ENCODE measurements around the gene NSL1. TPM values are rescaled to one million over a fixed set of nuclear protein-coding genes. Genes with fewer than 3 reads are reported as not detected.
"Not testable (repeated sequence)": the region's sequence is repeated elsewhere in the genome, so short reads cannot be mapped to it uniquely, and the experiment has no call there.

NSL1 gene
- total RNA-seq: 27.0 TPM
- long read RNA-seq, transcript NSL1-202 (6 exons, 2,317 nt): major isoform, 15 of 22 reads
- long read RNA-seq, partial matches to known transcripts: 0 of 22 reads
- long read RNA-seq, other reads (novel, unspliced or antisense): 3 of 22 reads

- DNase-seq (ENCODE audit: low spot score): peak; percentile 96
- intact Hi-C loops (cut with DNase I): loop anchor here (5.0 kb wide), 3 partner anchors 65 to 185 kb away; partner anchors contain the start of genes ATF3 and FLVCR1
These were observed at the start of gene NSL1, which contains the start of gene TATDN3 for GRCh38 chr1:212791676-212792395. NSL1 (minus strand) TSS chr1:212791777; CDS start chr1:212791763, 14 bp downstream. TATDN3 (plus strand) TSS chr1:212791894; CDS start chr1:212791922, 28 bp downstream.

- intact Hi-C loops (cut with DNase I): no loop called here
- DNase-seq (ENCODE audit: low spot score): no peak
These were observed 46.6 kb upstream of the NSL1 start for GRCh38 chr1:212838145-212838544.

GRCh38 chr1:212833211-212834207, 41.9 kb upstream of the NSL1 start:
- intact Hi-C loops (cut with DNase I); DNase-seq (ENCODE audit: low spot score): not testable (repeated sequence)

- intact Hi-C loops (cut with DNase I): no loop called here
- DNase-seq (ENCODE audit: low spot score): no peak
These were observed 36.8 kb upstream of the NSL1 start for GRCh38 chr1:212828395-212828794.

- no peak for DNase-seq (ENCODE audit: low spot score)
- intact Hi-C loops (cut with DNase I): no loop called here
These were observed 36.3 kb upstream of the NSL1 start for GRCh38 chr1:212827831-212828278.

- DNase-seq (ENCODE audit: low spot score): no peak
- intact Hi-C loops (cut with DNase I): no loop called here
These were observed 35.7 kb upstream of the NSL1 start for GRCh38 chr1:212827171-212827776.

- DNase-seq (ENCODE audit: low spot score): no peak
- intact Hi-C loops (cut with DNase I): no loop called here
These were observed 34.3 kb upstream of the NSL1 start for GRCh38 chr1:212825798-212826452.

- intact Hi-C loops (cut with DNase I): no loop called here
These were observed 32.6 kb upstream of the NSL1 start for GRCh38 chr1:212824201-212824600.

GRCh38 chr1:212822956-212823355, 31.4 kb upstream of the NSL1 start:
- no peak for DNase-seq (ENCODE audit: low spot score)
- intact Hi-C loops (cut with DNase I): no loop called here

More at GRCh38 chr1:212824201-212824600, 32.6 kb upstream of the NSL1 start:
- no peak for DNase-seq (ENCODE audit: low spot score)

- intact Hi-C loops (cut with DNase I): no loop called here
- no peak for DNase-seq (ENCODE audit: low spot score)
These were observed 29.4 kb upstream of the NSL1 start for GRCh38 chr1:212820969-212821368.

- DNase-seq (ENCODE audit: low spot score): no peak
- intact Hi-C loops (cut with DNase I): loop anchor here (5.0 kb wide), 1 partner anchor 178 kb away; no protein-coding TSS in a partner anchor
These were observed 28.1 kb upstream of the NSL1 start for GRCh38 chr1:212819726-212820125.

- no peak for DNase-seq (ENCODE audit: low spot score)
- intact Hi-C loops (cut with DNase I): loop anchor here (5.0 kb wide), 1 partner anchor 181 kb away; no protein-coding TSS in a partner anchor
These were observed 25.1 kb upstream of the NSL1 start for GRCh38 chr1:212816567-212817278.

- intact Hi-C loops (cut with DNase I): loop anchor here (5.0 kb wide), 1 partner anchor 183 kb away; no protein-coding TSS in a partner anchor
These were observed 23.2 kb upstream of the NSL1 start for GRCh38 chr1:212814537-212815334.

GRCh38 chr1:212805767-212806166, 14.2 kb upstream of the NSL1 start:
- intact Hi-C loops (cut with DNase I): no loop called here
- DNase-seq (ENCODE audit: low spot score): no peak

More at GRCh38 chr1:212814537-212815334, 23.2 kb upstream of the NSL1 start:
- DNase-seq (ENCODE audit: low spot score): no peak

GRCh38 chr1:212797681-212798080, 6.1 kb upstream of the NSL1 start:
- intact Hi-C loops (cut with DNase I): no loop called here
- no peak for DNase-seq (ENCODE audit: low spot score)

- intact Hi-C loops (cut with DNase I): loop anchor here (5.0 kb wide), 3 partner anchors 63 to 187 kb away; partner anchors contain the start of genes ATF3 and FLVCR1
- no peak for DNase-seq (ENCODE audit: low spot score)
These were observed 3.0 kb upstream of the NSL1 start for GRCh38 chr1:212794561-212795014.

- DNase-seq (ENCODE audit: low spot score): no peak
- intact Hi-C loops (cut with DNase I): loop anchor here (5.0 kb wide), 3 partner anchors 65 to 185 kb away; partner anchors contain the start of genes ATF3 and FLVCR1
These were observed 875 bp upstream of the NSL1 start for GRCh38 chr1:212792396-212792908.
